Sigmoid colon (tissue), 7 donors: ENCODE results near the gene STK39. TPM values are rescaled to one million over a fixed set of nuclear protein-coding genes. Genes with fewer than 3 reads are reported as not detected.
A peak's percentile ranks its signal among the peaks of the same experiment; 100 is the strongest.

Experiments used
- DNase-seq: peaks from one replicate; pipeline ENCODE4 v3.0.0-alpha.2; 2019
- H3K27ac ChIP-seq, 4 donors: fragments of 200-600 bp; sonication (generic); one replicate each; pipeline ENCODE4 v1.5.1; 2016 to 2019; ENCODE audit warnings: mild to moderate bottlenecking in 1 of 4
- H3K27me3 ChIP-seq, 3 donors: fragments of 200-600 bp; sonication (generic); one replicate each; pipeline ENCODE4 v1.5.1; 2019; ENCODE audit warnings: mild to moderate bottlenecking in 1 of 3
- H3K36me3 ChIP-seq, 4 donors: fragments of 200-600 bp; sonication (generic); one replicate each; pipeline ENCODE4 v1.5.1; 2016 to 2019
- H3K4me1 ChIP-seq, 4 donors: fragments of 200-600 bp; sonication (generic); one replicate each; pipeline ENCODE4 v1.5.1; 2017 to 2019
- H3K4me3 ChIP-seq, 4 donors: fragments of 200-600 bp; sonication (generic); one replicate each; pipeline ENCODE4 v1.5.1; 2017 to 2019; ENCODE audit warnings: mild to moderate bottlenecking in 2 of 4, moderate library complexity in 1 of 4
- H3K9me3 ChIP-seq, 4 donors: fragments of 200-600 bp in 3 of 4; sonication (generic) in 3 of 4; one replicate each; pipeline versions ENCODE4 v1.5.1 to v1.6.1; 2013 to 2019
- EP300 ChIP-seq, 4 donors: sonication (generic); formaldehyde crosslinking; IDR thresholded peaks; one replicate each; pipeline ENCODE4 v1.6.1; 2017; ENCODE audit warnings: antibody characterized with exemption in 4 of 4
- POLR2A ChIP-seq, 2 donors: fragments of 450-650 bp; IDR thresholded peaks; one replicate each; pipeline ENCODE4 v1.6.1; 2016; ENCODE audit warnings: antibody characterized with exemption in 2 of 2, mild to moderate bottlenecking in 2 of 2, moderate library complexity in 2 of 2
- POLR2AphosphoS5 ChIP-seq, 4 donors: sonication (generic); formaldehyde crosslinking; IDR thresholded peaks; one replicate each; pipeline ENCODE4 v1.6.1; 2017; ENCODE audit warnings: antibody characterized with exemption in 4 of 4
- WGBS, 2 donors: extraction: QIAGEN DNeasy Blood & Tissue Kit; methylation state at CpG; one replicate each; pipeline ENCODE4 v1.1.7; 2013; 5-methylcytosine and 5-hydroxymethylcytosine counted together
- intact Hi-C: fragments of 100-400 bp; cut with DNase I; formaldehyde crosslinking; loops from one replicate; pipeline ENCODE4 v1.15.1; 2023
- polyA plus RNA-seq, 3 donors: library from polyadenylated mRNA; stranded (reverse); fragments of 200-250 nt; gene quantifications; one replicate each; pipeline ENCODE4 v1.2.3, GENCODE V29; 2013
- total RNA-seq, 4 donors: library from RNA; depleted of rRNA; stranded (reverse); fragments of >200 nt; gene quantifications; one replicate each; pipeline ENCODE4 v1.1.0, GENCODE V29; 2016
- TF ChIP-seq, protein P1 (sequence below), 4 experiments: fragments of 450-650 bp in 3 of 4; fragments of 200-600 bp in 1 of 4; IDR thresholded peaks; one replicate each; pipeline ENCODE4 v1.5.1; 2016 to 2019; ENCODE audit warnings: antibody characterized with exemption in 4 of 4, mild to moderate bottlenecking in 3 of 4, moderate library complexity in 2 of 4
- donor health status: healthy with polysubstance abuse.
- donor health status: Bipolar disorder and iron deficiency.
- donor health status: healthy.

STK39 gene
- total and polyA plus RNA-seq, 7 donors = 13.4 to 44.9 (median 24.1) TPM

- H3K9me3 ChIP-seq = no peaks in the 10 kb centered on the region
- no peak for TF ChIP-seq POLR2A (IDR thresholded peaks at IDR 0.05)
- TF ChIP-seq EP300 (IDR thresholded peaks at IDR 0.05) = no peak
- no peak for TF ChIP-seq POLR2AphosphoS5 (IDR thresholded peaks at IDR 0.05)
- TF ChIP-seq, protein P1, sequence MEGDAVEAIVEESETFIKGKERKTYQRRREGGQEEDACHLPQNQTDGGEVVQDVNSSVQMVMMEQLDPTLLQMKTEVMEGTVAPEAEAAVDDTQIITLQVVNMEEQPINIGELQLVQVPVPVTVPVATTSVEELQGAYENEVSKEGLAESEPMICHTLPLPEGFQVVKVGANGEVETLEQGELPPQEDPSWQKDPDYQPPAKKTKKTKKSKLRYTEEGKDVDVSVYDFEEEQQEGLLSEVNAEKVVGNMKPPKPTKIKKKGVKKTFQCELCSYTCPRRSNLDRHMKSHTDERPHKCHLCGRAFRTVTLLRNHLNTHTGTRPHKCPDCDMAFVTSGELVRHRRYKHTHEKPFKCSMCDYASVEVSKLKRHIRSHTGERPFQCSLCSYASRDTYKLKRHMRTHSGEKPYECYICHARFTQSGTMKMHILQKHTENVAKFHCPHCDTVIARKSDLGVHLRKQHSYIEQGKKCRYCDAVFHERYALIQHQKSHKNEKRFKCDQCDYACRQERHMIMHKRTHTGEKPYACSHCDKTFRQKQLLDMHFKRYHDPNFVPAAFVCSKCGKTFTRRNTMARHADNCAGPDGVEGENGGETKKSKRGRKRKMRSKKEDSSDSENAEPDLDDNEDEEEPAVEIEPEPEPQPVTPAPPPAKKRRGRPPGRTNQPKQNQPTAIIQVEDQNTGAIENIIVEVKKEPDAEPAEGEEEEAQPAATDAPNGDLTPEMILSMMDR (IDR thresholded peaks at IDR 0.05) = no peak
- peaks cover 0 to 7% (median 0%) of the 10 kb centered on the region in 4 donors for H3K36me3 ChIP-seq
- H3K4me3 ChIP-seq = no peak overlapping the region
- H3K27me3 ChIP-seq = no peaks in the 10 kb centered on the region
- WGBS, 2 donors = 69 to 71% methylated on average over 3 of the region's 3 CpGs
- intact Hi-C loops = no loop called here
- H3K4me1 ChIP-seq = peaks cover 0 to 9% (median 2%) of the 10 kb centered on the region in 4 donors
- peak overlapping the region in 1 of 4 donors; percentile 11 for H3K27ac ChIP-seq
- DNase-seq = no peak
These were observed 109.8 kb downstream of the STK39 start for GRCh38 chr2:168137510-168138180.

DNA sequence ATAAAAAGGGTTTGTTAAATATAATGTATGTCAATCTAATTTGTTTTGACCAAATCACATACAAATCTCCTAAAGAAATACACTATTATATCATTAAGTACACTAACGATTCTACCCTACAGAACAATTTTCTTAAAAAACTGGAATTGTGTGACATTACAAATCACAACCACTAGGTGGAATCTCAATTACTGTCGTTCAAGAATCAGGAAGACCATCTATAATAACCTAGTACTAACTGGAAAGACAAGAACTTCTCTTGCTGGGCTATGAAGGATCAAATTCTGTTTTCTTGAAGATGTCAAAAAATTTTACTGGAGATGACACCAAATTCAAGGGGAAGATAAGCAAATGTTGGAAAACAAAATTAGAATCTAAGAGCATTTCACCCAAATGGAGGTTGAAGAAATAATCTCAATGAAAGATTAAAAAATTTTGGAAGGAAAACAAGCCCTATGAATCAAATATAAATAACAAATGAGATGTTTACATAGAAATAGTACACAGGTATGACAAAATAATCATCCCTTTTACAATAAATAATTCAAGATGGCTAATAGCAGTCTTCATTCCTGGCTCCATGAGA is 110.9 kb downstream of the STK39 start:
- Histone ChIP-seq H3K4me3 (no peak overlapping the region), H3K4me1 (peaks cover 0 to 9% (median 2%) of the 10 kb centered on the region in 4 donors), H3K27me3 (no peaks in the 10 kb centered on the region), H3K9me3 (no peaks in the 10 kb centered on the region), H3K27ac (no peak overlapping the region), H3K36me3 (peaks cover 0 to 7% (median 0%) of the 10 kb centered on the region in 4 donors)
- no peak for DNase-seq
- TF ChIP-seq, protein P1 (IDR thresholded peaks at IDR 0.05) = peak in 1 of 4 experiments; percentile 37
- TF ChIP-seq POLR2AphosphoS5 (IDR thresholded peaks at IDR 0.05) = no peak
- no peak for TF ChIP-seq EP300 (IDR thresholded peaks at IDR 0.05)
- no peak for TF ChIP-seq POLR2A (IDR thresholded peaks at IDR 0.05)
- intact Hi-C loops = no loop called here
- 6 to 26% methylated on average over 2 of the region's 2 CpGs for WGBS, 2 donors

DNA sequence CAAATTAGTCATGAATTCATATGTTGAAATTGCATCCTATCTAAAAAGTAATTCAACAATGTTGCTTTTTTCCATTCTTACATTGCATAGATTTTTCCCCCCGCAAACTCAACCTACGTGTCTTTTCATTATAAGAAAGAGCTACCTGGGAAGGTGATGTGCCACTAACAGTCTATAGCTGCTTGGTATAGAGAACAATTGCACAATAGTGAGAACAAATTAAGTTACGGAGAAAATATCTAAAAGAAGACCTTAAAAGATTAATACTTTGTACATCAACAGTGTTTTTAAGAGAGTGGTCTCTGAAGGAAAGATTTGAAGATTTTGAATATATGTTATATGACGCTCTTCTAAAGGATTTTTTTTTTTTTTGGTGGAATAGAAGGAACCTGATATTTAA is 111.8 kb downstream of the STK39 start:
- TF ChIP-seq POLR2A (IDR thresholded peaks at IDR 0.05) (no peak), EP300 (IDR thresholded peaks at IDR 0.05) (no peak), POLR2AphosphoS5 (IDR thresholded peaks at IDR 0.05) (no peak)
- TF ChIP-seq, protein P1 (IDR thresholded peaks at IDR 0.05) = no peak
- intact Hi-C loops = no loop called here
- Histone ChIP-seq H3K4me3 (no peak overlapping the region), H3K36me3 (peaks cover 0 to 7% (median 0%) of the 10 kb centered on the region in 4 donors), H3K4me1 (peaks cover 0 to 12% (median 2%) of the 10 kb centered on the region in 4 donors), H3K27me3 (no peaks in the 10 kb centered on the region), H3K27ac (no peak overlapping the region), H3K9me3 (no peaks in the 10 kb centered on the region)
- DNase-seq = no peak
- 98% methylated on average over 4 of the region's 4 CpGs for WGBS, 2 donors

GRCh38 chr2:168135121-168135520 is 112.3 kb downstream of the STK39 start:
- WGBS, 2 donors = 93% methylated on average over 2 of the region's 2 CpGs
- intact Hi-C loops = no loop called here

More at GRCh38 chr2:168135121-168135520, 112.3 kb downstream of the STK39 start:
- H3K27ac ChIP-seq = no peak overlapping the region
- H3K36me3 ChIP-seq = peaks cover 0 to 7% (median 0%) of the 10 kb centered on the region in 4 donors
- peaks cover 0 to 16% (median 2%) of the 10 kb centered on the region in 4 donors for H3K4me1 ChIP-seq
- no peaks in the 10 kb centered on the region for H3K9me3 ChIP-seq
- DNase-seq = no peak
- no peak overlapping the region for H3K4me3 ChIP-seq
- TF ChIP-seq EP300 (IDR thresholded peaks at IDR 0.05) = no peak
- TF ChIP-seq, protein P1 (IDR thresholded peaks at IDR 0.05) = no peak
- no peak for TF ChIP-seq POLR2AphosphoS5 (IDR thresholded peaks at IDR 0.05)
- TF ChIP-seq POLR2A (IDR thresholded peaks at IDR 0.05) = no peak
- no peaks in the 10 kb centered on the region for H3K27me3 ChIP-seq
